Activated CD4-positive, alpha-beta T cell treated with anti-CD3 and anti-CD28 coated beads, Interleukin-2, amount 50 U/mL, for 4 hours (primary cell): ENCODE results near the gene CCDC15.
"Not testable (repeated sequence)": the region's sequence is repeated elsewhere in the genome, so short reads cannot be mapped to it uniquely, and the experiment has no call there.

Source experiments
- DNase-seq, 2 experiments: peaks; one replicate each; pipeline ENCODE4 v3.0.0-alpha.2; 2020

CCDC15 gene

DNA sequence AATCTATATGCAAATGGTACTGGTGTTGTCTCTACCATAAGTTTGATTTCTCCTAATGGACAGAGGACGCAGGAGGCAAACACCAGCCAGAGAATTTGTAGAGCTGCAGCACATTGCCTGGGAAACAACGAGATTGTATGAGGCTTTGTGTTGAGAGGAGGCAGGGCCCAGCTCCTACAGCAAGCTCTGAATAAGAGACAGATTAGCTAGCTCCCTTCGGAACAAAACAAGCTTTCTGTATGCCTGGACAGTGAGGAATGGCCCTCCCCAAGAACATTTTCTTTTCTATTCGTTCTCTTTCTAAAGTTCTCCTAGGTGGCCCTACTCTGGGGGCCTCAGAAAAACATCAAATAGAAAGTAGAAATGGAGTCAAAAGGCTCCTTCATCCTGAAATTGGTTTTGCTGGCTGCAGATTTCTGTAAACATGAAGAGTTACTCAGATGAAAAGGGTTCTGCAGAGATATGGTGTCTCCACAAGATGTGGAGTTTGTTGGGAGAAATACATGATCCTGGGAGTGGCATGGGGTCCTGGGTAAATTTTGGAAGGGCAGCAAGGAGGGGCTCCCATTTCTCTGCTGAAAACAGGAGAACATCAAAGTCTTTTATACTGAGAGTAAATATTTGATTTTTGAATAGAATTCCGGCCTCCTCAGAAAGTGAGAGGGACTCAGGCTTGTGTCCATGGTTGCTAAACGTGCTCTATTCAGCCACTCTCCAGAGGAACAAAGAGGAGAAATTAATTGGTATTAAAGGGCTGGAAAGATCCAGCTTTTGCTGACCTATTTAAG lies 11.3 kb upstream of the CCDC15 start:
- no peak for DNase-seq

DNA sequence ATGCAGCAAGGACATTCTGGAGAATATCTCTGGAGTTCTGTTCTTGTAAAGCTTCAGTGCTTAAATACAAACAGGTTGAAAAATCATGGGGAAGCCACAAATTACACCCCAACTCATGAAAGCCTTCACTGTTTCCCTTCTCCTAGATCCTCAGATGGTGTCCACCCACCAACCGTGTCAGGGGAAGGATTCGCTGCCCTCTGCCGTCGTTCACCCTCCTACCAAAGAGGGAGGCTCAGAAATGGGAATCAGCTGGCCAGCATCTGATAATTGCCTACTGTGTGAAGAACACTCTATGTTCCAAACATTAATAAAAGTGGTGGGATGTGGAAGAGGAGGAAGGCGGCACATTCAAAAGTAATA lies 10.8 kb upstream of the CCDC15 start:
- no peak for DNase-seq

- no peak for DNase-seq
Measured at GRCh38 chr11:124943741-124944140, 10.3 kb upstream of the CCDC15 start.

DNA sequence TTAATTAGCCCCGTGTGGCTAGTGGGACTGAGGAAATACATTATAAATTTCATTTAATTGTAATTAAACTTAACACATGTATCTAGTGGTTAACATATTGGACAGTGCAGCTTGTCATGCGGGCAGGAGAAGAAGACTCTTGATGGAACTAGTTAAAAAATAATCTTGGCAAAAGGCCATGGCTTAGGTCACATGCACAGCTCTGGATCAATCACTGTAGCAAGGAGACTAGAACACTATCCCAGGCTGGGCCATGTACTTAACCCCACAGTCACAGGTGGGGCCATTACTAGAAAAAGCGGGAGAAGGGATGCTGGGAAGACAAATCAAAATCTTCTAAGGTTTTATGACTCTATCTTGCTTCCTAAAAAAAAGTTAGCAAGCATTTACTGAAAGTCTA lies 9.4 kb upstream of the CCDC15 start:
- DNase-seq = no peak

DNA sequence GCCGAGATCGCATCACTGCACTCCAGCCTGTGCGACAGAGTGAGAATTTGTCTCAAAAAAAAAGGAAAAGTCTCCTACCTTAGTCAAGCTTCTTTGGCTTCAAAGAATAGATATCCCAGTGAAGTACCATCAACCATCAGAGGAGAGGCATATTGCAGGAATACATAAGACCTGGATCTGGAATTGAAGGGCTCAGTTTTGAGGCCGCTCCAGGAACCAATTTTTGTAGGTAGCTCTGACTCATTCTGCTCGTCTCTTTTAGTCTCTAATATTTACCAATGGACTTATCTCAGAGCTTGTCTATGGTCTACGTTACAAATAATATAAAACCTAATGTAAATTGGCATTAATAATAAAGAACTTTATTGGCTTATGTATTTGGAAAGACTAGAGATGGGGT lies 8.2 kb upstream of the CCDC15 start:
- no peak for DNase-seq

GRCh38 chr11:124946735-124947141 lies 7.3 kb upstream of the CCDC15 start:
- DNase-seq = no peak

DNA sequence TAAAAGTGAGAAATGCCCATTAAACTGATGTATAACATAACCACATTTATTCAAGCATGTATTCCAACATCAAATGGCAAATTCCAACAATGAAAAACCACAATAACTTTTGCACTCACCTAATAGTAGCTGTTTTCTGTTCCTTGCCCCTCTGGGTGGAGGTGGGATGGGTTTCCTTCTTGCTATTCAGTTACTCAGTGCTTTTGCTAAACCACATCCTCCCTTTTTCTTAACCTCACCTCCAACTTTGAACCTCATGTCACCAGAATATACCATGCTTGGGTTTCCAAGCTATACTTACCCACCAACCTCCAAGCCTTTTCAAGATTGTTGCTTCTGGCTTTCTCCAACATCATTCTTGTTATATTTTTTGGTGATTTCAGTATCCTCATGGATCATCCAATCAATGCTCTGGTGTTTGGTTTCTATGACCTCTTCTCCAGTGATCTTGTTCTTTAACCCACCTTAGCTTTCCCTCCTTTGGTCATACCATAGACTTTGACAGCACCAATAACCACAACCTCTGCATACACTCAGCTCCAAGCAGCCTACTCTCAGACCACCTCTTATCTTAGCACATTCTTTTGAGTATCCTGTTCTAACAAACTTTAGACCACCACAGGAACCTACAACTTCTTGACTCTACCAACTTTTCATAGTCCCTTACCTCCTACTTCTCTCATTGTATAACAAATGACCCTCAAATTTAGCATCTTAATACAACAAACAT lies 3.2 kb upstream of the CCDC15 start:
- DNase-seq = no peak

DNA sequence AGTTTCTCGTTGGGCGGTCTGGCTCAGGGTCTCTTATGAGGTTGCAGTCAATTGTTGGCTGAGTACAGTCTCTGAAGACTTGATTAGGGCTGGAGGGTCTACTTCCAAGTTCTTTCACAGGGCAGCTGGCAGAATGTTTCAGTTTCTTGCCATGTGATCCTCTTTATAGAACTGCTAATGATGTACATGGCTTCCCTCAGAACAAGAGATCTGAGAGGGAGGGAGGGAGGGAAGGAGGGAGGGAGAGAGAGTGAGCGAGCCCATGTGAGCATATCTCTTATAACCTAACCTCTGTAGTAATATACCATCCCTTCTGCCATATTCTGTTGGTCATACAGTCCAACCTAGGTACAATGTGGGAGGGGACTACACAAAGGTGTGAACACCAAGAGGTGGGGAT lies 2.7 kb upstream of the CCDC15 start:
- no peak for DNase-seq

DNA sequence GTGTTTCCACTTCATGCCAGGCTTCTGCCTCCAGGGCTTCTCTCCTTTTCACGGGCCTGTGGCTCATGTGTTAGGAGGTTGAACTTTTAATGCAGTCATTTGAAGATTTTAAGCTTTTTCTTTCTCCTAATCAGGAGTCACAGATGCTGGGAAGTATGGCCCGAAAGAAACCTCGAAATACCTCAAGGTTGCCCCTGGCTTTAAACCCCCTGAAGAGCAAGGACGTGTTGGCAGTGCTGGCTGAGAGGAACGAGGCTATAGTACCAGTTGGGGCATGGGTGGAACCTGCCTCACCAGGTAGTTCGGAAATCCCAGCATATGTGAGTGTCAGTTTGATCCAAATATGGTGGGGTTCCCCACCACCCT lies 571 bp downstream of the CCDC15 start:
- no peak for DNase-seq

GRCh38 chr11:124955035-124955434 lies 1.0 kb downstream of the CCDC15 start:
- DNase-seq = no peak

GRCh38 chr11:124961972-124962609 lies 8.1 kb downstream of the CCDC15 start:
- DNase-seq = no peak

DNA sequence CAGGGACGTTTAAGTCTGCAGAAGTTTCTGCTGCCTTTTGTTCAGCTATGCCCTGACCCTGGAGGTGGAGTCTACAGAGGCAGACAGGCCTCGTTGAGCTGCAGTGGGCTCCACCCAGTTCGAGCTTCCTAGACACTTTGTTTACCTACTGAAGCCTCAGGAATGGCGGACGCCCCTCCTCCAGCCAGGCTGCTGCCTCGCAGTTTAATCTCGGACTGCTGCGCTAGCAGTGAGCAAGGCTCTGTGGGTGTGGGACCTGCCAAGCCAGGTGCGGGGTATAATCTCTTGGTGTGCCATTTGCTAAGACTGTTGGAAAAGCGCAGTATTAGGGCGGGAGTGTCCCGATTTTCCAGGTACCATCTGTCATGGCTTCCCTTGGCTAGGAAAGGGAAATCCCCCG lies 14.2 kb downstream of the CCDC15 start:
- DNase-seq = not testable (repeated sequence)

- DNase-seq = no peak
Measured at GRCh38 chr11:124970925-124971324, 16.9 kb downstream of the CCDC15 start.

- DNase-seq = no peak
Measured at GRCh38 chr11:124971810-124972209, 17.8 kb downstream of the CCDC15 start.

DNA sequence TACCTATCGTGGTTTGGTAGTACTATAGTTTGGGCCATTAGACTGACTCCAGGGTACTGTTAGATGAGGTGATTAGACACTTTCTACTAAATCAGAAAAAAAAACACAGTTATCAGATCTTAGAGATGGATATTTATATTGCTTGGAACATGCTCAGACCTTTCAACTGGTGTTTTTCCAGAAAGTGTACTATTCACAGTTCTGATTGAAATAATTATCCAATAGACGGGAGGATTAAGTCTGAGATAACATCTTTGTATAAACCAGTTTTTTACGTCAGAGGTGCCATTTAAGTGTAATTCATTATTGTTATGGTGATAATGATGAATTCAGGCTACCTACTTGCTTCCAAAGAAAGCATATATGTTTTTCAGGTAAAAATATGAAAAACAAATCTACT lies 22.5 kb downstream of the CCDC15 start:
- DNase-seq = no peak

DNA sequence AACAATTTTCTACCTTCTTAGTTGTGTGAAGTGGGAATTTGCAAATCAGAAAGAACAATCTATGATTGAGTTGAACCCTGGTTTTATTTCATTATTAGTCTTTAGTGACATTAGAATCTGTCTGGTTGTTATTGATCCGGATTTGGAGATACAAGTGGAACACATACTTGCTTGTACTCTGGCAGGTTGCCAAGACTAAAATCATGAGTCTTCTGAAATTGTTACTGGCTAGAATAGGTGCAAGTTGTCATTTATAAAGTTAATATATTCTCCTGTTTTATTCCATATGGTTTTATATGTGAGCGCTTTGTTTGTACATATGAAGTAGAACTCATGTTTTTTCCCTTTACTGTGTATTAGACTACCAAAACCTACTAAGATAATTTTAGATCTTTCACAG lies 23.0 kb downstream of the CCDC15 start:
- no peak for DNase-seq

DNA sequence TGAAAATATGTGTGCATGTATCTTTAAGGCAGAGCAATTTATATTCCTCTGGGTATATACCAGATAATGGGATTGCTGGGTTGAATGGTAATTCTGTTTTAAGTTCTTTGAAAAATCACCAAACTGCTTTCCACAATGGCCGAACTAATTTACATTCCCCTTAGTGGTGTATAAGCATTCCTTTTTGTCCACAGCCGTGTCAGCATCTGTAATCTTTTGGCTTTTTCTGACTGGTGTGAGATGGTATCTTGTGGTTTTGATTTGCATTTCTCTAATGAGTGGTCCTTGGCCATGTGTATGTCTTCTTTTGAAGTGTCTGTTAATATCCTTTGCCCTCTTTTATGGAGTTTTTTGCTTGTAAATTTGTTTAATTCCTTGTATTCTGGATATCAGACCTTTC lies 24.3 kb downstream of the CCDC15 start:
- no peak for DNase-seq

DNA sequence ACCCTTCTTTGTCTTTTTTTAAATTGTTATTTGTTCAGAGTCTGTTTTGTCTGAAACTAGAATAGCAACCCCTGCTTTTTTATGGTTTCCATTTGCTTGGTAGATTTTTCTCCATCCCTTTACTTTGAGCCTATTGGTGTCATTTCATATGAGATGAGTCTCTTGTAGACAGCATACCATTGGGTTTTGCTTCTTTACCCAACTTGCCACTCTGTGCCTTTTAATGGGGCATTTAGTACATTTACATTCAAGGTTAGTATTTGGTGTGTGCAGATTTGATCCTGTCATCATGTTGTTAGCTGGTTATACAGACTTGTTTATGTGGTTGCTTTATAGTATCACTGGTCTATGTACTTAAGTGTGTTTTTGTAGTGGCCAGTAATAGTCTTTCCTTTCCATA lies 28.0 kb downstream of the CCDC15 start:
- DNase-seq = no peak

GRCh38 chr11:124983674-124984511 lies 29.9 kb downstream of the CCDC15 start:
- no peak for DNase-seq

DNA sequence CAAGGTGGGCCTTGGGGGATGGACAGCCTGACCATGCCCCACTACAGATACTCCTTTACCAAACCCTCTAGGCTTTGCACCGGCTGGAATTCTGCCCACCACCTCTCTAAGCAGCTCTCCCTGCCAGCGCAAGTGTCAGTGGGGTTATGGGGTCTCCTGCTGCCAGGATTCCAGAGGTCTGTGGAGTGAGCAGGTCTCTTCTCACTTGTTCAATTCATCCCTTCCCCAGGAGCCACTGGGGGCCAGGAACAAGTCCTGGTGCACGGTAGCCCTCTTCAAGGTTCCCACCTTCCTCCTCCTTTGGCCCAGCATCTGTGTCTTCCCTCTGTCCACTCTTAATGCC lies 30.5 kb downstream of the CCDC15 start:
- no peak for DNase-seq

DNA sequence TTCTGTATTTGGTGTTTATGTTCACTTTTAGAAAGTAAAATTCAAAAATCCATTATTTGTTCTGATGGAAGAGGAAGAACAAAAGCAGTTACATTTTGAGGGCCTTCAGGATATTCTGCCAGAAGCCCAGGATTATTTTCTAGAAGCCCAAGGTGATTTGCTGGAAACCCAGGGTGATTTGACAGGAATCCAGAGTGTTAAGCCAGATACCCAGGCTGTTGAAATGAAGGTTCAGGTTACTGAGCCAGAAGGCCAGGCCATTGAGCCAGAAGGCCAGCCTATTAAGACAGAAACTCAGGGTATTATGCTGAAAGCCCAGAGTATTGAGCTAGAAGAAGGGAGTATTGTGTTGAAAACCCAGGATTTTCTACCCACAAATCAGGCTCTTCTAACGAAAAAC lies 33.1 kb downstream of the CCDC15 start:
- DNase-seq = no peak

GRCh38 chr11:124988063-124988462 lies 34.1 kb downstream of the CCDC15 start:
- no peak for DNase-seq

DNA sequence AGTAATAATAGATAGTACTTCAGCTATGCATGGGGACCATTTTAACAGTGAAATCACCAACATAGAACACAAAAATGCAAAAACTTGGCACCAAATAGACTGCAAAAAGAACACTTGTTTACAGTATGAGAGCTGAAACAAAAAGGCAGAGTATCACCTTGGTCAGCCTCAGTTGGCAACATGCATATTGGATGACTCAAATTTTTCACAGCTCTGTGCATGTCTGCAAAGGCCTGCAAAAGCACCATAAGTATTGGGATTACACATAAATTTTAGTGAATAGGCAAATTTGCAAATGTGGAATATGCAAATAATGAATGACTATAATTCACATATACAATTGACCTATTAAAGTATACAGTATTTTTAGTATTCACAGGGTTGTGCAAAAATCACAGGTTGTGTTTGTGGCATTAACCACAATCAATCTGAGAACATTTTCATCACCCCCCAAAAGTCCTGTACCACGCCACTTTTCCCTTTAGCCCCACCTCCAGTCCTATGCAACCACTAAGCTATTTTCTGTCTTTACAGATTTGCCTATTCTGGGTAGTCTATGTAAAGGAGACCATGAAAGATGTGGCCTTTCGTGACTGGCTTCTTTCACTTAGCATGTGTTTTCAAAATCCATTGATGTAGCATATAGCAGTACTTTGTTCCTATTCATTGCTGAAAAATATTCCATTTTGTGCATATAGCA lies 47.2 kb downstream of the CCDC15 start:
- no peak for DNase-seq
